Stimulated activated CD8-positive, alpha-beta memory T cell treated with anti-CD3 and anti-CD28 coated beads, Interleukin-7, amount 100 ng/mL, for 1 hour (primary cell): ENCODE data around the gene TNFRSF6B.
"Not testable (repeated sequence)": the region's sequence is repeated elsewhere in the genome, so short reads cannot be mapped to it uniquely, and the experiment has no call there.

Experiments
- DNase-seq, 2 donors: peaks; one replicate each; pipeline ENCODE4 v3.0.0-alpha.2; 2020; ENCODE audit warnings: low read depth in 2 of 2

TNFRSF6B gene

GRCh38 chr20:63662813-63663189, 33.7 kb upstream of the TNFRSF6B start:
- DNase-seq, result no peak

- no peak for DNase-seq
Measured at GRCh38 chr20:63663332-63664066, 33.0 kb upstream of the TNFRSF6B start.

GRCh38 chr20:63664143-63664851, 32.2 kb upstream of the TNFRSF6B start:
- no peak for DNase-seq

- DNase-seq, result no peak
Measured at GRCh38 chr20:63664861-63665594, 31.4 kb upstream of the TNFRSF6B start.

GRCh38 chr20:63665708-63666107, 30.7 kb upstream of the TNFRSF6B start:
- no peak for DNase-seq

- DNase-seq, result no peak
Measured at GRCh38 chr20:63667858-63668257, 28.6 kb upstream of the TNFRSF6B start.

GRCh38 chr20:63668351-63668750, 28.1 kb upstream of the TNFRSF6B start:
- no peak for DNase-seq

- not testable (repeated sequence) for DNase-seq
Measured at GRCh38 chr20:63671695-63672094, 24.8 kb upstream of the TNFRSF6B start.

GRCh38 chr20:63672666-63673065, 23.8 kb upstream of the TNFRSF6B start:
- no peak for DNase-seq

GRCh38 chr20:63673951-63674350, 22.5 kb upstream of the TNFRSF6B start:
- DNase-seq, result no peak

GRCh38 chr20:63675681-63676368, 20.6 kb upstream of the TNFRSF6B start:
- DNase-seq, result no peak

- no peak for DNase-seq
Measured at GRCh38 chr20:63678071-63678470, 18.4 kb upstream of the TNFRSF6B start.

- DNase-seq, result no peak
Measured at GRCh38 chr20:63678667-63679465, 17.6 kb upstream of the TNFRSF6B start.

GRCh38 chr20:63679799-63680305, 16.6 kb upstream of the TNFRSF6B start:
- no peak for DNase-seq

- no peak for DNase-seq
Measured at GRCh38 chr20:63680427-63680826, 16.0 kb upstream of the TNFRSF6B start.

- no peak for DNase-seq
Measured at GRCh38 chr20:63680857-63681608, 15.4 kb upstream of the TNFRSF6B start.

GRCh38 chr20:63681609-63682142, 14.8 kb upstream of the TNFRSF6B start:
- DNase-seq, result no peak

- DNase-seq, result no peak
Measured at GRCh38 chr20:63682384-63683139, 13.9 kb upstream of the TNFRSF6B start.
